GM12892 (cell line): ENCODE data around the gene MPP1.

ENCODE experiments used
- POLR2AphosphoS5 ChIP-seq: IDR thresholded peaks from 2 replicates; pipeline ENCODE4 v1.6.1; 2011; ENCODE audit warnings: low read depth, low read length, control low read depth
- TAF1 ChIP-seq: IDR thresholded peaks from 2 replicates; pipeline ENCODE4 v1.6.1; 2011; ENCODE audit warnings: low read depth, mild to moderate bottlenecking, control low read depth, low read length, borderline replicate concordance

DNA sequence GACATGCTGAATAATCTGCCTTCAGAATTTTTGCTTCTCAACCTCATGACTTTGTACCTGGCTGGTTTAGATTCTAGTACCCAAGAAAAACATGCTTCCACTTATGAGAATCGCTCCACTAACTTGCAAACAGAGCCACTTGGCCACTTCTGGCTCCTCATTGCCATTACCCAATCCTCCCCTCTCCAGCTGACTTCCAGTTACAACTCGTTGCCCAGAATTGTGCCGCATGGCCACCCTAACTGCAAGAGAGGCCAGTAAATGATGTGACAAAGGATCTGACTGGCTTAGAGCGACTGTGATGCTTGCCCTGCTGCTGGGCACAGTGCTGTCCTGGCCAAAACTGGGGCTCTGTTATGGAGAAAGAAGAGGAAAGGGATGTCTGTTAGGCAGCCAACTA lies 46.6 kb downstream of the MPP1 start:
- no peak for TF ChIP-seq TAF1
- no peak for TF ChIP-seq POLR2AphosphoS5
